HG03469 (cell line): Measurements from ENCODE around the gene WWOX.

Experiments
- ATAC-seq: cut with Tn5 transposase; IDR thresholded peaks from one replicate; pipeline ENCODE4 v1.9.1; 2021; ENCODE audit warnings: mild to moderate bottlenecking, moderate library complexity, moderate number of reproducible peaks; ENCODE audit not compliant: unreplicated experiment

The WWOX gene

GRCh38 chr16:79261481-79261940, 1162.1 kb downstream of the WWOX start:
- no peak for ATAC-seq

DNA sequence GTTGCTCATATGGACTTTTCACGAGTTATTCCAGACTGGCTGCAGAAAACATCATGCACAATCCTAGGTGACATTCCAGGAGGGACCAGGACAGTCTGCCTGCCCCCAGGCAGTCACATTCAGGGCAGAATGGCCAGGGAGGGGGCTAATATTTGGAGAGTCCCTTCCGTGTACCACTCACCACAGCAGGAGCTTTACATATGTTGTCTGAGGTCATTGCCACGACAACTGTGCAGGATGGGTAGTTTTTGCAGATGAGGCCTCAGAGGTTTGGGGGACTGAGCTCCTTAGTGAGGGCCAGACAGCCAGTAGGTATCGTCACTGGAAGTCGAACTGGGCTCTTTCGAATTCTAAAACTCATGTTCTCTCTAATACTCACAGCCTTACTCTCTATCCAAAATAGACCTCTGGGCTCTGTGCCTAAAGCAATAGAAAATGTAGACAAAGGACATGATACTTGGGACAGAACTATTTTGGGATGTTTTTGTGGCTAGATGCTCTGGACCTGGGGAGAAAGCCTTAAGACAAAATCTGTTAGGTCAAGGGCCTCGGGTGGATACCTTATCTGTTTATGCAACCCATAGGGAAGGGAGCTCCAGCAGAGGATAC, 1162.6 kb downstream of the WWOX start:
- ATAC-seq: no peak
